Sigmoid colon (tissue), 4 donors: ENCODE data around the gene PLCD3.

ENCODE experiments used
- EP300 ChIP-seq, 4 donors: sonication (generic); formaldehyde crosslinking; IDR thresholded peaks; one replicate each; pipeline ENCODE4 v1.6.1; 2017; ENCODE audit warnings: antibody characterized with exemption in 4 of 4
- POLR2A ChIP-seq, 2 donors: fragments of 450-650 bp; IDR thresholded peaks; one replicate each; pipeline ENCODE4 v1.6.1; 2016; ENCODE audit warnings: antibody characterized with exemption in 2 of 2, mild to moderate bottlenecking in 2 of 2, moderate library complexity in 2 of 2
- POLR2AphosphoS5 ChIP-seq, 4 donors: sonication (generic); formaldehyde crosslinking; IDR thresholded peaks; one replicate each; pipeline ENCODE4 v1.6.1; 2017; ENCODE audit warnings: antibody characterized with exemption in 4 of 4
- TF ChIP-seq, protein P1 (sequence below), 4 experiments: fragments of 450-650 bp in 3 of 4; fragments of 200-600 bp in 1 of 4; IDR thresholded peaks; one replicate each; pipeline ENCODE4 v1.5.1; 2016 to 2019; ENCODE audit warnings: antibody characterized with exemption in 4 of 4, mild to moderate bottlenecking in 3 of 4, moderate library complexity in 2 of 4

DNA sequence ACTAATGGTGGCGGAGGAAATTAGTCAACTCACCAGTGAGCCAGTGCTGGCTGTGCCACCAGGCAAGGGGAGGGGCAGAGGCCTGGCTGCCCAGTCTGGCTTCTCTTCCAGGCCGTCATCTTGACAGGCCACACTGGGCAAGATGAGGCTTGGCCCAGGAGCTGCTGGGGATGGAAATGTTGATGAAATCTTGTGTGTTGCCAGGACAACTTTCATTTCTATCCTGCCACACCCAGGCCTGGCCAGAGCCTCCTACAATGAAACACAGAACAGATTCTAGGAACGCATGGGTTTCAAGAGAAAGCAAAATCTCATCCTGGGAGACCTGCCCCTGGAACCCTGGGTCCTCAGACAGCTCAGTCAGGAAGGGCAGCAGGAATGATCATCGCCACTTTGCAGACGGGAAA lies 38.6 kb upstream of the PLCD3 start:
- TF ChIP-seq EP300 (IDR thresholded peaks at IDR 0.05) (no peak), POLR2A (IDR thresholded peaks at IDR 0.05) (peak in 1 of 2 donors; percentile 15), POLR2AphosphoS5 (IDR thresholded peaks at IDR 0.05) (peak; percentile 46 to 59 (median 56))
- TF ChIP-seq, protein P1, sequence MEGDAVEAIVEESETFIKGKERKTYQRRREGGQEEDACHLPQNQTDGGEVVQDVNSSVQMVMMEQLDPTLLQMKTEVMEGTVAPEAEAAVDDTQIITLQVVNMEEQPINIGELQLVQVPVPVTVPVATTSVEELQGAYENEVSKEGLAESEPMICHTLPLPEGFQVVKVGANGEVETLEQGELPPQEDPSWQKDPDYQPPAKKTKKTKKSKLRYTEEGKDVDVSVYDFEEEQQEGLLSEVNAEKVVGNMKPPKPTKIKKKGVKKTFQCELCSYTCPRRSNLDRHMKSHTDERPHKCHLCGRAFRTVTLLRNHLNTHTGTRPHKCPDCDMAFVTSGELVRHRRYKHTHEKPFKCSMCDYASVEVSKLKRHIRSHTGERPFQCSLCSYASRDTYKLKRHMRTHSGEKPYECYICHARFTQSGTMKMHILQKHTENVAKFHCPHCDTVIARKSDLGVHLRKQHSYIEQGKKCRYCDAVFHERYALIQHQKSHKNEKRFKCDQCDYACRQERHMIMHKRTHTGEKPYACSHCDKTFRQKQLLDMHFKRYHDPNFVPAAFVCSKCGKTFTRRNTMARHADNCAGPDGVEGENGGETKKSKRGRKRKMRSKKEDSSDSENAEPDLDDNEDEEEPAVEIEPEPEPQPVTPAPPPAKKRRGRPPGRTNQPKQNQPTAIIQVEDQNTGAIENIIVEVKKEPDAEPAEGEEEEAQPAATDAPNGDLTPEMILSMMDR (IDR thresholded peaks at IDR 0.05): no peak
